HEK293 (cell line): ENCODE measurements around the gene APOLD1.

Experiments
- CTCF ChIA-PET: fragments of 350-600 bp; formaldehyde crosslinking; extraction: SDS; loops from one replicate; lab custom pipeline; 2021; ENCODE audit warnings: antibody characterized with exemption; lab: Yijun Ruan, JAX
- POLR2A ChIA-PET: fragments of 300-600 bp; formaldehyde crosslinking; extraction: SDS; loops from one replicate; lab custom pipeline; 2020; ENCODE audit warnings: antibody characterized with exemption, inconsistent platforms; lab: Yijun Ruan, JAX
- H3K27ac ChIP-seq: fragments of 200-500 bp; sonication (Bioruptor generic); 2 replicates; pipeline ENCODE4 v1.5.1; 2014; ENCODE audit warnings: low read depth, low read length, control low read depth, inconsistent platforms; ENCODE audit errors: extremely low read depth
- H3K36me3 ChIP-seq, 2 experiments: fragments of 200-500 bp in 1 of 2; sonication (Bioruptor generic) in 1 of 2; 1 replicate in 1 of 2; 2 replicates in 1 of 2; pipeline ENCODE4 v1.5.1; 2014 to 2017; ENCODE audit warnings: inconsistent platforms in 2 of 2, low read length in 2 of 2; ENCODE audit not compliant: control insufficient read depth in 2 of 2, insufficient read depth in 1 of 2
- H3K4me1 ChIP-seq: fragments of 200-500 bp; sonication (Bioruptor generic); 2 replicates; pipeline ENCODE4 v1.5.1; 2014; ENCODE audit warnings: mild to moderate bottlenecking, low read length, inconsistent platforms; ENCODE audit not compliant: control insufficient read depth, insufficient read depth
- H3K4me3 ChIP-seq: 2 replicates; pipeline ENCODE4 v1.5.1; 2011; ENCODE audit warnings: low read depth, mild to moderate bottlenecking, control low read depth, low read length, moderate library complexity
- H3K9me3 ChIP-seq: fragments of 200-500 bp; sonication (Bioruptor generic); 2 replicates; pipeline ENCODE4 v1.5.1; 2014; ENCODE audit warnings: low read depth, low read length, inconsistent platforms; ENCODE audit not compliant: control insufficient read depth, insufficient read depth
- EGR2 ChIP-seq: fragments of 450-650 bp; formaldehyde crosslinking; IDR thresholded peaks from 2 replicates; pipeline ENCODE4 v1.5.1; 2016; ENCODE audit warnings: low read depth, missing biosample characterization, missing genetic modification characterization
- MYNN ChIP-seq: fragments of 450-650 bp; formaldehyde crosslinking; IDR thresholded peaks from 2 replicates; pipeline ENCODE4 v1.5.1; 2016; ENCODE audit warnings: missing biosample characterization, missing genetic modification characterization, borderline replicate concordance
- TSHZ1 ChIP-seq: fragments of 450-650 bp; formaldehyde crosslinking; IDR thresholded peaks from 2 replicates; pipeline ENCODE4 v1.5.1; 2016; ENCODE audit warnings: missing biosample characterization, missing genetic modification characterization, borderline replicate concordance
- ZBTB10 ChIP-seq: fragments of 450-650 bp; formaldehyde crosslinking; IDR thresholded peaks from 2 replicates; pipeline ENCODE4 v1.5.1; 2016; ENCODE audit warnings: missing biosample characterization, missing genetic modification characterization
- ZEB2 ChIP-seq: fragments of 450-650 bp; formaldehyde crosslinking; IDR thresholded peaks from 2 replicates; pipeline ENCODE4 v1.5.1; 2016; ENCODE audit warnings: missing biosample characterization, missing genetic modification characterization
- ZFHX2 ChIP-seq: fragments of 450-650 bp; formaldehyde crosslinking; conservative IDR thresholded peaks from 2 replicates; pipeline ENCODE4 v1.5.1; 2016; ENCODE audit warnings: missing biosample characterization, missing genetic modification characterization
- ZFP37 ChIP-seq: fragments of 450-650 bp; formaldehyde crosslinking; IDR thresholded peaks from 2 replicates; pipeline ENCODE4 v1.5.1; 2016; ENCODE audit warnings: missing biosample characterization, missing genetic modification characterization
- ZFP41 ChIP-seq: fragments of 450-650 bp; formaldehyde crosslinking; IDR thresholded peaks from 2 replicates; pipeline ENCODE4 v1.5.1; 2016; ENCODE audit warnings: missing biosample characterization, missing genetic modification characterization, borderline replicate concordance
- ZNF10 ChIP-seq: fragments of 450-650 bp; formaldehyde crosslinking; IDR thresholded peaks from 2 replicates; pipeline ENCODE4 v1.5.1; 2017; ENCODE audit warnings: missing biosample characterization, missing genetic modification characterization
- ZNF274 ChIP-seq, 2 experiments: fragments of 200-500 bp in 1 of 2; fragments of 450-650 bp in 1 of 2; sonication (Bioruptor generic) in 1 of 2; formaldehyde crosslinking in 1 of 2; IDR thresholded peaks; 2 replicates each; pipeline versions ENCODE4 v1.5.1 to v1.6.1; 2014 to 2016; ENCODE audit warnings: borderline replicate concordance in 1 of 2, inconsistent platforms in 1 of 2, low read length in 1 of 2, missing biosample characterization in 1 of 2, missing genetic modification characterization in 1 of 2
- ZNF302 ChIP-seq: fragments of 450-650 bp; formaldehyde crosslinking; IDR thresholded peaks from 2 replicates; pipeline ENCODE4 v1.5.1; 2016; ENCODE audit warnings: missing biosample characterization, missing genetic modification characterization, low read depth
- ZNF324 ChIP-seq: fragments of 450-650 bp; formaldehyde crosslinking; IDR thresholded peaks from 2 replicates; pipeline ENCODE4 v1.5.1; 2016; ENCODE audit warnings: missing biosample characterization, missing genetic modification characterization
- ZNF335 ChIP-seq: fragments of 450-650 bp; formaldehyde crosslinking; conservative IDR thresholded peaks from 2 replicates; pipeline ENCODE4 v1.5.1; 2016; ENCODE audit warnings: missing biosample characterization, missing genetic modification characterization
- ZNF48 ChIP-seq: fragments of 450-650 bp; formaldehyde crosslinking; IDR thresholded peaks from 2 replicates; pipeline ENCODE4 v1.5.1; 2016; ENCODE audit warnings: missing biosample characterization, missing genetic modification characterization
- ZNF558 ChIP-seq: fragments of 450-650 bp; formaldehyde crosslinking; IDR thresholded peaks from 2 replicates; pipeline ENCODE4 v1.5.1; 2016; ENCODE audit warnings: missing biosample characterization, missing genetic modification characterization
- ZNF621 ChIP-seq: fragments of 450-650 bp; formaldehyde crosslinking; IDR thresholded peaks from 2 replicates; pipeline ENCODE4 v1.5.1; 2017; ENCODE audit warnings: missing biosample characterization, missing genetic modification characterization
- ZNF677 ChIP-seq: fragments of 450-650 bp; IDR thresholded peaks from 2 replicates; pipeline ENCODE4 v1.5.0; 2018; ENCODE audit warnings: missing biosample characterization, mild to moderate bottlenecking, missing genetic modification characterization, moderate library complexity
- ZNF768 ChIP-seq: fragments of 450-650 bp; formaldehyde crosslinking; IDR thresholded peaks from 2 replicates; pipeline ENCODE4 v1.5.1; 2018; ENCODE audit warnings: missing biosample characterization, mild to moderate bottlenecking, missing genetic modification characterization
- ZNF777 ChIP-seq: fragments of 450-650 bp; formaldehyde crosslinking; IDR thresholded peaks from 2 replicates; pipeline ENCODE4 v1.5.1; 2017; ENCODE audit warnings: missing biosample characterization, missing genetic modification characterization, borderline replicate concordance
- ZNF785 ChIP-seq: fragments of 450-650 bp; formaldehyde crosslinking; IDR thresholded peaks from 2 replicates; pipeline ENCODE4 v1.5.1; 2016; ENCODE audit warnings: missing biosample characterization, missing genetic modification characterization
- ZNF791 ChIP-seq: fragments of 450-650 bp; formaldehyde crosslinking; IDR thresholded peaks from 2 replicates; pipeline ENCODE4 v1.5.1; 2016; ENCODE audit warnings: missing biosample characterization, missing genetic modification characterization
- ZSCAN4 ChIP-seq: fragments of 450-650 bp; formaldehyde crosslinking; IDR thresholded peaks from 2 replicates; pipeline ENCODE4 v1.5.1; 2017; ENCODE audit warnings: missing biosample characterization, missing genetic modification characterization
- TF ChIP-seq, protein P1 (sequence below): fragments of 450-650 bp; formaldehyde crosslinking; IDR thresholded peaks from 2 replicates; pipeline ENCODE4 v1.5.1; 2016; ENCODE audit warnings: missing biosample characterization, missing genetic modification characterization
- TF ChIP-seq, protein P2 (sequence below): fragments of 450-650 bp; formaldehyde crosslinking; IDR thresholded peaks from 2 replicates; pipeline ENCODE4 v1.5.1; 2016; ENCODE audit warnings: missing biosample characterization, missing genetic modification characterization

APOLD1 gene

DNA sequence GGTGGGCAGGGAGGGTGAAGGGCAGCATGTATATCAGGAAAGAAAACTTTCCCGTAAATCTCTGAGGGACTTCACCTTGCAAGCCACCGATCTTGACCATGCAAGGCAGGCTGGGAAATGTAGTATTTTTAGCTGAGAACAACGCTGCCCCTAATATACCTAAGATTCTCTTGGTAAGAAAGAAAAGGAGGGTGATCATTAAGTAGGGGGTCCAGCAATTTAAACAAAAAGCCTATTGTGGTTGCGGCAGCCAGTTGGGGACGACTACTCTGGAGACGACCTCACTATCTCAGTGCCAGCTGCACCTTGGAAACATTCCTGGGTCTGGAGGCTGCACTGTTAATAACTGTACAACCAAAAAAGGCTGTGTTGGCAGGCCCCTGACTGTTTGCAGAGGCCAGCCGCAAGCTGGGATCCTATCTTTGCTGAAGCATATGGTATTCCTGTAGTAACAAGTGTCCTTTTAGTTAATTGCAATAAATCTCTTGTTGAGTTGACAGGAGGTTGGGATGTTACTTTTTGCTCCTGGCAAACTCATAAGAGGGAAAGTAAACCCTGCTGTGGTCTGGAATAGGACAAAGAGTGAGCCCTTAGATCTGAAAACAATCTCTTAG, 6.4 kb downstream of the APOLD1 start (continued):
- TF ChIP-seq ZNF677 (tag by site-specific recombination), result no peak
- TF ChIP-seq ZBTB10 (tag by site-specific recombination), result no peak
- TF ChIP-seq ZNF791, result no peak
- no peak for TF ChIP-seq ZNF621 (tag by site-specific recombination)
- TF ChIP-seq ZSCAN4 (tag by site-specific recombination), result no peak
- TF ChIP-seq ZNF48 (tag by site-specific recombination), result no peak
- TF ChIP-seq, protein P1, sequence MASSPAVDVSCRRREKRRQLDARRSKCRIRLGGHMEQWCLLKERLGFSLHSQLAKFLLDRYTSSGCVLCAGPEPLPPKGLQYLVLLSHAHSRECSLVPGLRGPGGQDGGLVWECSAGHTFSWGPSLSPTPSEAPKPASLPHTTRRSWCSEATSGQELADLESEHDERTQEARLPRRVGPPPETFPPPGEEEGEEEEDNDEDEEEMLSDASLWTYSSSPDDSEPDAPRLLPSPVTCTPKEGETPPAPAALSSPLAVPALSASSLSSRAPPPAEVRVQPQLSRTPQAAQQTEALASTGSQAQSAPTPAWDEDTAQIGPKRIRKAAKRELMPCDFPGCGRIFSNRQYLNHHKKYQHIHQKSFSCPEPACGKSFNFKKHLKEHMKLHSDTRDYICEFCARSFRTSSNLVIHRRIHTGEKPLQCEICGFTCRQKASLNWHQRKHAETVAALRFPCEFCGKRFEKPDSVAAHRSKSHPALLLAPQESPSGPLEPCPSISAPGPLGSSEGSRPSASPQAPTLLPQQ (tag by site-specific recombination), result no peak
- TF ChIP-seq ZNF768 (tag by site-specific recombination), result no peak
- TF ChIP-seq ZFHX2 (tag by site-specific recombination), result no peak
- no peak for TF ChIP-seq ZNF777
- TF ChIP-seq, all 188 proteins: peak for 19

DNA sequence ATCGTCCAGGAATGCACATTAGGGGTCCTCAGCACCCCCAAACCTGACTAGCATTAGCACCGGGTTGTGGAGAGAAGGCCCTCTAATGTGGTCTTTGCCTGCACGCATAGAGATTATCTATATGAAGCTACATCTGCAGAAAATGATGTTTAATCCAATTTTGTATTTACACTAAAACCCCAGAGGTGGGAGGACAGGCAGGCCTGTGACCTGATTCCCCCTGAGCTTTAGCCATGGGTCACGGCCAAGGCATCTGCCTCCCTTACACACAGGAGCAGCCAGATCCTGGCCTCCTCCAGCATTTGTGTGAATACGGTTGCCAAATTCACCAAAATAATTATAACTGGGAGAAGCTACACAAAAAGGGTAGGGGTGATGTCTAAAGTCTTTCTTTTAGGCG, 7.0 kb downstream of the APOLD1 start:
- Histone ChIP-seq H3K4me1 (peaks cover 21% of the 10 kb centered on the region), H3K27ac (peak overlapping the region; percentile 51), H3K4me3 (no peak overlapping the region), H3K36me3 (no peaks in the 10 kb centered on the region)
- ChIA-PET POLR2A (interaction anchor here (0.8 to 1.8 kb wide), 4 partner anchors 11 to 105 kb away, joined by 3 to 5 read pairs (median 4); partner anchors contain the start of gene GPRC5A), CTCF (interaction anchor here (0.6 to 1.3 kb wide), 9 partner anchors 11 to 420 kb away, joined by 3 to 7 read pairs (median 3); partner anchors contain the start of gene DDX47)
- TF ChIP-seq ZNF324 (tag by site-specific recombination), result no peak
- TF ChIP-seq MYNN (tag by site-specific recombination), result no peak
- no peak for TF ChIP-seq ZNF335
- TF ChIP-seq EGR2, result no peak
- TF ChIP-seq, protein P2, sequence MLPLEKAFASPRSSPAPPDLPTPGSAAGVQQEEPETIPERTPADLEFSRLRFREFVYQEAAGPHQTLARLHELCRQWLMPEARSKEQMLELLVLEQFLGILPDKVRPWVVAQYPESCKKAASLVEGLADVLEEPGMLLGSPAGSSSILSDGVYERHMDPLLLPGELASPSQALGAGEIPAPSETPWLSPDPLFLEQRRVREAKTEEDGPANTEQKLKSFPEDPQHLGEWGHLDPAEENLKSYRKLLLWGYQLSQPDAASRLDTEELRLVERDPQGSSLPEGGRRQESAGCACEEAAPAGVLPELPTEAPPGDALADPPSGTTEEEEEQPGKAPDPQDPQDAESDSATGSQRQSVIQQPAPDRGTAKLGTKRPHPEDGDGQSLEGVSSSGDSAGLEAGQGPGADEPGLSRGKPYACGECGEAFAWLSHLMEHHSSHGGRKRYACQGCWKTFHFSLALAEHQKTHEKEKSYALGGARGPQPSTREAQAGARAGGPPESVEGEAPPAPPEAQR (tag by site-specific recombination), result no peak
- no peak for TF ChIP-seq ZNF10 (tag by site-specific recombination)
- no peak for TF ChIP-seq ZNF785 (tag by site-specific recombination)
- TF ChIP-seq ZNF302 (tag by site-specific recombination), result no peak
- TF ChIP-seq ZEB2 (tag by site-specific recombination), result no peak
- TF ChIP-seq ZFP37, result no peak
- TF ChIP-seq ZFP41 (tag by site-specific recombination), result no peak
- no peak for TF ChIP-seq TSHZ1 (tag by site-specific recombination)
- TF ChIP-seq ZNF274 (IDR thresholded peaks at IDR 0.05; ENCODE audit: low read length), result no peak
- no peak for TF ChIP-seq ZNF274 (tag by site-specific recombination; IDR thresholded peaks at IDR 0.05; ENCODE audit: borderline replicate concordance)
- no peak for TF ChIP-seq ZNF558 (tag by site-specific recombination)
- TF ChIP-seq, all 188 proteins: peak for 0
- no peaks in the 10 kb centered on the region for H3K9me3 ChIP-seq
